Measurements from ENCODE around the gene ZNF18. TPM values are rescaled to one million over a fixed set of nuclear protein-coding genes. Genes with fewer than 3 reads are reported as not detected.
"Not testable (repeated sequence)": the region's sequence is repeated elsewhere in the genome, so short reads cannot be mapped to it uniquely, and the experiment has no call there.

ZNF18 gene
- total RNA-seq, 1 experiment from 2014 or later = 1.2 TPM

DNA sequence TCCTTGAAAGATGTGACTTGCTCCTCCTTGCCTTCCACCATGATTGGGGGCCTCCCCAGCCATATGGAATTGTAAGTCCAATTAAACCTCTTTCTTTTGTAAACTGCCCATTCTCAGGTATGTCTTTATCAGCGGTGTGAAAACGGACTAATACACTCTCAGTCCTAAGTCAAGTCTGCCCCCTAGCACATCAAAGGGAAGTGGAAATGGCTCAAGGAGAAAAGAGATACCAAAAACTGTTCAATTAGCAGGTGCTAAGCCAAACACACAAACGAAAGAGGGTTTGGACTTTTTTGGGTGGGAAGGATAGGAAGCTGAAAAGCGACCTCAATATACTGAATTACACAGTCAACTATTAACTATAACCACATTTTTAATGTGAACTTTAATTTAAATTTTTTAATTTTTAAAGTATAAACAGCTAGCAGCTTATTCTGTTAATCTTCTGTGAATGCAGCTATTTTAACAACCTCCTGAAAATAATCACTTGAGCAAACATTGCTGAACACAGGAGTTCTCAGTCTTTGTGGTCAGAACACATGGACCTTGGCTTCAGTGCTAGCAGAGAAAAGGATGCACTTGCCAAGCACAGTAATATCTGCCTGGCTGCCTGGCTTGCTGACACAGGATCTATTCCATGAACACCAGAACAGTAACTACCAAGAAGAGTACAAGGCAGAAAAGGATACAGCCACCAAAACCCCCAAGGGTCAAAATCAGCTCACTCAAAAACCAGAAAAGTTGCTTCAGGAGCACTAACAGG, 10.9 kb downstream of the ZNF18 start:
- no peak for DNase-seq (ENCODE audit: low spot score)

DNA sequence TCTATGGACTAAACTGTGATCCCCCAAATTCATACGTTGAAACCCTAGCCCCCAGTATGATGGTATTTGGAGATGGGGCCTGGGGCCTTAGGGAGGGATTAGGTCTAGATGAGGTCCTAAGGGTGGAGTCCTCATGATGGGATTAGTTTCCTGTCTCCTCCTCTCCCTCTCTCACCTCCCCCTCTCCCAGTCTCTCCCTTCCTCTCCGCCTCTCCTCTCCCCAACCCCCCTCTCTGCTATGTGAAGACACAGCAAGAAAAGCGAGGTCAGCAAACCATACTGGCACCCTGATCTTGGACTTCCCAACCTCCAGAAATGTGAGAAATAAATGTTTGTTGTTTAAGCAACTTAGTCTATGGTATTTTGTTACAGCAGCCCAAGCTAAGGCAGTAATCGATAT, 15.4 kb downstream of the ZNF18 start:
- DNase-seq (ENCODE audit: low spot score) = no peak

DNA sequence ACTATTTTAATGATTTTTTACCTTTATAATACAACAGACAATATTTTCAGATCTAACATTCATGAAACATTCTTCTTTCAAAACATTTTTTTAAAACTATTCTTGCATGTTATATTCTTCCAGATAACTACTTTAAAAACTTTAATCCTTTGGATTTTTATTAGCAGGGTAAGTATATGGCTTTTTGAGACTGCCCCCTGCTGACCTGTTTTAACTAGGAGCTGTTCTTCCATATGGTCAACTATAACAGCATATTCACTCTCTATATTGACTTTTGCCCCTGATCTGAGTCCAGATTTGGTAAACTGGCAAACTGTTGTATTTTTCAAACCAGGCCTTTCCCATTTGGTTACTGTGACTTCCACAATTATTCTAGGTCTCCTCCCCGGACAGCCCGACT, 16.5 kb downstream of the ZNF18 start:
- DNase-seq (ENCODE audit: low spot score) = no peak

DNA sequence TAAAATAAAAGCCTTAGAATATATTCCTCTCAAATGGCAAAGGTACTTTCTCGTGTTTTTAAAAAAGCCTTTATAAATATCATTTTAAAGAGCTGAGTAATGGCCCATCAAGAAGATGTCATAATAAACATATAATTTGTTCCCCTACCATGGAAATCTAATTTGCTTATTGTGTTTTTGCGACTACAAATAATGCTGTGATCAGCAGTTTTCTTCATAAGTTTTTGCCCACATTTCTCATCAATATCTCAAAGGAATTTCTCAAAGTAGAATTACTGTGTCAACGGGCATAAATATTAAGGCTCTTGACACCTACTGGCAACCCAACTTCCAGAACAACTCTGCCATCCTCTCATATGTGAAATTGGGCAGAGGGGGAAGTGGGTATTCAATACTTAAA, 17.5 kb downstream of the ZNF18 start:
- no peak for DNase-seq (ENCODE audit: low spot score)

DNA sequence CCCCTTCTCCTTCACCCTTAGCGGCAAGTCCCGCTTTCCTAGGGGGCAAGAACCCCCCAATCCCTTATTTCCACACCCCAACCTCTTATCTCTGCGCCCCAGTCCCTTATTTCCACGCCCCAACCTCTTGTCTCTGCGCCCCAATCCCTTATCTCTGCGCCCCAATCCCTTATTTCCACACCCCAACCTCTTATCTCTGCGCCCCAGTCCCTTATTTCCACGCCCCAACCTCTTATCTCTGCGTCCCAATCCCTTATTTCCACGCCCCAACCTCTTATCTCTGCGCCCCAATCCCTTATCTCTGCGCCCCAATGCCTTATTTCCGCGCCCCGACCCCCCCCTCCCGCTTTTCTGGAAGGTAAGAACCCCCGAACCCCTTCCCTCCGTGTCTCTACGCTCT, 24.5 kb downstream of the ZNF18 start:
- DNase-seq (ENCODE audit: low spot score) = not testable (repeated sequence)

DNA sequence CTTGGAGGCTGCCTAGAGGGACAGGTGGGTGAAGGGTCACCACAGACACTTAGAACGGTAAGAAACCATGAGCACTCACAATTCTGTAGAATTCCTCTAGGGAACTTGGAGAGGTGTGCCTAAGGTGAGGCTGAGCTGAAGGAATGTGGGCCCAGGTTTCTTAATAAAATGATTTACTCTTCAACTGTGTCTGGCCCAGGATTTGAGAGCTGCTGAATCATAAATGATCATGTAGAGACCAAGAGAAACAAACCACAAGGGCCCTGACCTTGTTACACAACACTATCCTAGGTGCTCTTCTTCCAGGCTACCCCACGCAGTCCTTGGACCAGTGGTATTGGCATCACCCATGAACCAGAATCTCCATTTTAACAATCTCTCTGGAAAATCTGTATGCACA, 27.7 kb downstream of the ZNF18 start:
- DNase-seq (ENCODE audit: low spot score) = no peak

DNA sequence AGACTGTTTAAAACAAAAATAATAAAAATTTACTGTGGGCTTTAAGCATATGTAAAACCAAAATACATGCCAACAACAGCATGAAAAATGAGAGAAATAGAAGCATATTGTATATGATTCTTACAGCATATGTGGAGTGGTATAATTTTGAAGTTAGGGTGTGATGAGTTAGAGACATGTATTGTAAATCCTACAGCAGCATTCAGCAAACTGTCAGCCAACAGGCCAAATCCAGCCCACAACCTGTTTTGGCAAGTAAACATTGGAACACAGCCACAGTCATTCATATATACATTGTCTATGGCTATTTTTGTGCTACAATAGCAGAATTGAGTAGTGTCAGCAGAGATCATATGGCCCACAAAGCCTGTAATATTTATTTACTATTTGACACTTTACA, 42.3 kb downstream of the ZNF18 start:
- DNase-seq (ENCODE audit: low spot score) = no peak

DNA sequence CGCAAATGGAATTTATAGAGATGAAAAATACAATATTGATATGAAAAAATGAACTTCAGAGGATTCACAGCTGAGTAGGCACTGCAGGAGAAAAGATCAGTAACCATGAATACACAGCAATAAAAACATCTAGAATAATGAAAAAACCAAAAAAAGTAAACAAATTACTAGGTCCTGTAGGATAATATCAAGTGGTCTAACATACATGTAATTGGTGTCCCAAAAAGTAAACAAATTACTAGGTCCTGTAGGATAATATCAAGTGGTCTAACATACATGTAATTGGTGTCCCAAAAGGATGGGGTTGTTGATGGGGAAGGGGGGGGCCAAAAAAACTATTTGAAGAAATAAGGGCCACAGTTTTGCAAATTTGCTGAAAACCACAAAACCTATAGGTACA, 43.4 kb downstream of the ZNF18 start:
- DNase-seq (ENCODE audit: low spot score) = no peak

DNA sequence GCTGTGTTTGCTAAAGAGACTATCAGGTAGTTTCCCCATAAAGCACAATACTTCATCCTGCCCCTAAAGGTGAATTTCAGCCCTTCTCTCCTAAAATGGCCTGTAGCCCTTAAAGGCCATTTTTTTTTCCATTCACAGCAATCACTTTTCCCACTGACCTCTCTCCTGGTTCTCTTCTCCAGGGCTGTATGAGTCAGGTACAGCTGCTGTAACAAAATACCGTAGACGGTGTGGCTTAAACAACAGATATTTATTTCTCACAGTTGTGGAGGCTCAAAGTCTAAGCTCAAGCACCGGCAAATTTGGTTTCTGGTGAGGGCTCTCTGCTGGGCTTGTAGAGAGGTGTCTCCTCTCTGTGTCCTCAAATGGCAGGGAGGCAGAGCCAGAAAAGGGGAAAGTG, 44.7 kb downstream of the ZNF18 start:
- no peak for DNase-seq (ENCODE audit: low spot score)

DNA sequence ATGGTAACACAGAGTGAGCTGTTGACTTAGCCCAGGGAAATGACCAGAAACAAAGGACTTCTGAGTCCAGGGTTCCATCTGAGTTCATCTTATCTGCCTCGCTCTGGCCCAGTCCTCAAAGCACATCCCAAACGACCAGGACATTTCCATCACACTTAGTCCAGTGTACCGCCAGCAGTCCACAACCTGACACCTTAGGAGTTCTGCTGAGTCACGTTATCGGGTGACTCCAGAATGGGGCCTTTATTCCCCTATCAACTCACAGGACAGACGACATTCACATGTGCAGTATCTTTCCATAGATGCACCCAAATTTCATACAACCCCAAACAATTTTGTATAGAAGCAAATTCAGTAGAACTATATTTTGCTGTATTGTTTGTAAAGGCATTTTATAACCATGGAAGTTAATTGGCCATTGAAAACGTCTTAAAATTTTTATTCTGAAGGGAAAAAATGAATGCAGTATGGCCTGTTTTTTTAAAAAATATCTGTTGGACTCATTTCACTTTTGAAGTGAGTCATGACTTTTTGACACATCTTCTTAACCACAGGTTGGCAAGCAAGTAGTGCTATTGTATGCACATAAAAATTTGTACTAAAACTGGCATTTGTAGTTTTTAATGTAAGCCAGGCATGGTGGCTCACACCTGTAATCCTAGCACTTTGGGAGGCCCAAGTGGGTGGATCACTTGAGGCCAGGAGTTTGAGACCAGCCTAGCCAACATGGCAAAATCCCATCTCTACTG, 46.3 kb downstream of the ZNF18 start:
- DNase-seq (ENCODE audit: low spot score) = no peak

DNA sequence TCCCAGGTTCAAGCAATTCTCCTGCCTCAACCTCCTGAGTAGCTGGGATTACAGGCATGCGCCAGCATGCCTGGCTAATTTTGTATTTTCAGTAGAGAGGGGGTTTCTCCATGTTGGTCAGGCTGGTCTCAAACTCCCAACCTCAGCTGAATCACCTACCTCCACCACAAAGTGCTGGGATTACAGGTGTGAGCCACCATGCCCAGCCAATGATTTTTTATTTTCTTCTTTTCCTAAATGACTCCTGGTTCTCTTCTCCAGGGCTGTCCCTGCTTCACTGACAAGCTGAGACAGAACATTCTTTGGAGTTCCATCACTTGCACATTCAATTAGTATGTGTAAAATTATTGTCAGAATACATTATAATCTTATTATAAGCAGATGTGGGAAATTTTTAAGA, 47.7 kb downstream of the ZNF18 start:
- not testable (repeated sequence) for DNase-seq (ENCODE audit: low spot score)

DNA sequence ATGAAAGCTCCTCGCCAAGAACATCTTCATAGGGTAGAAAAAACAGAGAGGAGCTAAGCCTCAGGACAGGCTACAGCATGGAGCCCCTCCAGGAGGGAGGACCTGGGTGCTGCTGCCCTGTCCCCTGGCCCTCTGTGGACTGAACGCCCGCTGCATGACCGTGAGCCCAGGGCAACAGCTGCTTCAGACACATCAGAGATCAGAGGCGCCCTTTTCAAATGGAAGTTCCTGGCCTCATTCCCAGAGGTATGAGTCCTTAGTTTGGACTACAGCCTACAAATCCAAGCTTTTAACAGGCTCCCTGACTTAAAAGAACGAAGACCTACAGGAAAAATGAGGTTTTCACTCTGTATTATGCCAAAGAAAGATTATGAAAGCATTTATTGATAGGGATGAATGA, 48.5 kb downstream of the ZNF18 start:
- no peak for DNase-seq (ENCODE audit: low spot score)

DNA sequence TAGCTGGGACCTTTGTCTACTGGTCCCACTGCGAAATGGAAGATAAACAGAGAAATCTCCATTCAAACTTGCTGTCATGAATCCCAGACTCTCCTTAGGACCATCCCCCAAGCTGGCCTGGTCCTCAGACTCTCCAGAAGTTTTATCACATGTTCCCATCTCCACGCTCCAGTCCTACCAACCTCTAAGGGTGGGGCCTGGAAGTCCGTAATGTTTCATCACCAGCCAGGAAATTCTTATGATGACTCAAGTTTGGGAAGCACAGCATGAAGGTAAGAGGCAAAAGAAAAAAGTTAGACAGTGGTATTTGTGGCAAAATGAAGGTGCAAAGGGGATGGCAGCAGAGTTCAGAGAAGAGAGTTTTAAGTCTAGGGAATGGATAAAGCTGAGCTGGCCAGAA, 52.7 kb downstream of the ZNF18 start:
- DNase-seq (ENCODE audit: low spot score) = no peak

DNA sequence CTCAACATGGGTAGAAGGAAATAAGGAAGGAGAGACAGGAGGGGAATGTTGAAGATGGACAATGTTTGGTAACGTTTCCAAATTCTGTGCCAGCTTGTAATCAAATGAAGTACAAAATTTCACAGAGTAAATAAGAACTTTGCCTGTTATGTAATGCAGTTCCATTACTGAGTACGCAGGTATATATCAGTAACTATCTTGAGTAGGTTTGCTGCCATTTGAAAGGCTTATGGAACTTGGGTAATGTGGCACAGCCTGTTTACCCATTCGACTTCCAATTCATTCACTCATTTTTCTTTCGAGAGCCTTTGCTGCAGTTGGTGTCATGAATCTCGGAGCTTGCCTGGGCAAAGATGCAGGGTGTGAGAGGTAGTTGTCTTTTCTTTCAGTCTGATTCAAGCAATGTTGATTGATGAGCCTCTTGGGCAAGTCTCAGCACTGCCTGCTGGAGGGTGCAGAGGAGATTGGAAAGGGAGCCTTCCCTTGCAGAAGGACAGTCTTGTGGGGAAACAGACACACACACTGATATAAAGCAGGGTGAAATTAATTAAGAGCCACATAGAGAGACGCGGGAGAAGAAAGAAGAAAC, 53.4 kb downstream of the ZNF18 start:
- DNase-seq (ENCODE audit: low spot score) = no peak

DNA sequence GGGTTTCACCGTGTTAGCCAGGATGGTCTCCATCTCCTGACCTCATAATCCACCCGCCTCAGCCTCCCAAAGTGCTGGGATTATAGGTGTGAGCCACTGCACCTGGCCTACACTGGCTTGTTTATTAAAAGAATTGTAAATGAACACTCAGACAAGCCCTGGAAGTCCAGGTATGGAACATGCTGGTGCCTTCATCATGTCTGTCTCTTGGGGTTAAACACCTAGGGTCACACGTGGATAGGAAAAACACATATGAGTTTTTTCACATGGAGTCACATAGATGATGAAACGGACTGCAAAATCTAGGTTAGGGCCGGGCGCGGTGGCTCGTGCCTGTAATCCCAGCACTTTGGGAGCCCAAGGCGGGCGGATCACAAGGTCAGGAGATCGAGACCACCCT, 54.2 kb downstream of the ZNF18 start:
- DNase-seq (ENCODE audit: low spot score) = not testable (repeated sequence)

DNA sequence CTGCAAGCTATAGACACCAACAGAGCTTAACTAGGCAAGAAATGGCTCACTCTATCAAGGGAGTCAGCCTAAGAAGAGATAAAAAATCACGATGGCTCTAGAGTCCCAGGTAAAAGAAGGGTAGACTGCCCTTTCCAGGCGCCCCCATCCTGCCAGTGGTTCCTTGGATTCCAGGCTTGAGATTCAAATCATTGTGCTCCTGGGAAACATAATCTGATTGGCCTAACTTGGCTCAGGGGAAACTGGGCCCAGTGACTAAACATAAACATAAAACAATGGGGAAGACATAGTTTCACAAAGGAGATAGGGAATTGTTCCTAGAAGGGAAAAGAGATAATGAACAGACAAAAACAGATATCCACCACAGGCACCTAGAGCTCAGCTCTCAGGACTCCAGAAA, 56.4 kb downstream of the ZNF18 start:
- no peak for DNase-seq (ENCODE audit: low spot score)

DNA sequence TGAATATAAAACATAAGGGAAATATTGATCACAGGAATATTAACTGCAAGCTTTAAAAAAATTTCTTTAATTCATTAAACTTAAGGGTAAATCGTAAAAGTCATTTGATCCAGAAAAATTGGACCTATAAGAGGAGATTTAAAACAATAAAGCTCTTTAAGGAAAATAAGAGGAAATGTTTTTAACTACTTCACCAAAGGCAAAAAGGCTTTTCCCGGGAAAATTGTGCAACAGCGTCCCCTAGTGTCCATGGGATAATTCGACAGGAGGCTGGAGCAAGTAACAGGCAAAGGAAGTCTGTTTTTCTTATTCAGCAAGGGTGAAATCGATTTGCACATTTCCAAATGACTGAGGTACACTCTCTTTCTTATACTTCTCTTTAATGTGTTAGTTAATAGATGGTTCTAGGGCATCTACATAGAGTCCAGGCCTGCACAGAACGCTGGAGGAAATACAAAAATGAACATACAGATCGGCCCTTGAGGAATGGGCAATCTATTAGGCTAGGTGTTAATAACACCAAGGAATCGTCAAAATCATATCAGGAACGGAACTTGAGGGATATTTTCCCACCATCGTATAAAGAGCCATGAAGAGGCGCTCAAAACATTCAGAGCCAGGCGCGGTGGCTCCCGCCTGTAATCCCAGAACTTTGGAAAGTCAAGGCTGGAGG, 61.4 kb downstream of the ZNF18 start:
- peak; percentile 69 for DNase-seq (ENCODE audit: low spot score)

DNA sequence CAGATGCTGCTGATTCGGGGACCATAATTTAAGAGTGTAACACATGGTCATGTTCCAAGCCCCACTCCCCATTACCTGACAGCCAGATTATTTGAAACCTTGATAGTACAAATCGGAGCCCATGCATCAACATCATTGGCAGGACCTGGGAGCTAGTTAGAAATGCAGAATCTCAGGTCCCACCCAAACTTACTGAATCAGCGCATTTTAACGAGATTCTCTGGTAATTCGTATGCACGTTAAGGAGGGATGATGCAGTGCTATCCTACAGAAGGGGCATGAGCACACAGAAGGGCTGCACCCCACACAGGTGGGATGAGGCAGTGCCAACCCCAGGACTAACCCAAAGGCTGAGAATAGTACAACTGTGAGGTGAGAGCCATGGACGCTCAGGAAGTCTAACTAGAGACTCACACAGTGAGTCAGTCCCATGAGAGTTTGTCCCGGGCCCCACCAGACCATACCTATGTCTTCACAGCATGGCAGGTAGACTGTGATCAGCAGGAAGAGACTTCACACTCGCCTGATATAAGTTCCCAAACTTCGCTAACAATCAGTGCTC, 64.9 kb downstream of the ZNF18 start:
- DNase-seq (ENCODE audit: low spot score) = no peak

DNA sequence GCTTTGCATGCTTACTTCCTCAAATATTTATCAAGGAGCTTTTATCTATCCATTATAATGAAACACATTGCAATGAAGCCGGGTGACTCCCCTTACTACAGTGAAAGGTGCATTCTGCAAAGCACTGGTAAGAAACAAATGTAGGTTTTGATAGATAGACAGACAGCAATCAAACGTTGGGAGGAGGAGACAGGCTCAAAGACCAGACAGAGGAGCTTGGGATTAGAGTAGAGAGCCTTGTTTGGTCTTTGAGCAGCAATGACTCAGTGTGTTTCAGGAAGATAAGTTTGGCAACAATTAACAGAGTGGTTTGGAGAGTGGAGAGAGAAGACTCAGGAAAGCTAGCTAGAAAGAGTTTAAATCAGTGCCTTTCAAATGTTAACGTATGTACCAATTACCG, 68.8 kb downstream of the ZNF18 start:
- no peak for DNase-seq (ENCODE audit: low spot score)

Measured in HT-29 (cell line).